GM12878 (cell line): ENCODE data around the gene ARL10. TPM values are rescaled to one million over a fixed set of nuclear protein-coding genes. Genes with fewer than 3 reads are reported as not detected.

ENCODE experiments used
- ATAC-seq: fragments of 200-7000 bp; cut with Tn5 transposase; 3 replicates; pipeline ENCODE4 v1.9.1; 2020; ENCODE audit warnings: mild to moderate bottlenecking, moderate library complexity
- BruUV-seq: library from RNA; stranded (reverse); fragments of 400-500 nt; replicated peaks from 2 replicates; lab custom pipeline; 2021; lab: Mats Ljungman, UMichigan
- CTCF ChIA-PET: fragments of 300-600 bp; sonication (Branson Sonifier 250); formaldehyde crosslinking; extraction: SDS; loops from one replicate; lab custom pipeline; 2021; ENCODE audit warnings: inconsistent platforms; lab: Yijun Ruan, JAX
- POLR2A ChIA-PET: fragments of 350-600 bp; formaldehyde crosslinking; extraction: SDS; loops from one replicate; lab custom pipeline; 2021; ENCODE audit warnings: inconsistent platforms; lab: Charles Lee
- RAD21 ChIA-PET: fragments of 300-600 bp; sonication (Branson Sonifier 250); formaldehyde crosslinking; loops from one replicate; lab custom pipeline; 2023; ENCODE audit warnings: antibody characterized with exemption; ENCODE audit not compliant: unreplicated experiment; lab: Charles Lee
- SMC1A ChIA-PET: fragments of 300-600 bp; sonication (Branson Sonifier 250); formaldehyde crosslinking; loops from one replicate; lab custom pipeline; 2023; ENCODE audit not compliant: unreplicated experiment, uncharacterized antibody; lab: Charles Lee
- DNase-seq: peaks from one replicate; pipeline ENCODE4 v3.0.0-alpha.2; 2011; ENCODE audit warnings: low read depth, low spot score
- FAIRE-seq: peaks from 3 replicates; lab custom pipeline; 2011; peaks lifted over from hg19 to GRCh38; lab: Jason Lieb, UNC
- H2AFZ ChIP-seq: 2 replicates; pipeline ENCODE4 v1.6.0; 2011; ENCODE audit warnings: low read depth, low read length, control low read depth; ENCODE audit not compliant: control insufficient read depth
- H3K27ac ChIP-seq: 2 replicates; pipeline ENCODE4 v1.5.1; 2011; ENCODE audit warnings: control low read depth; ENCODE audit not compliant: control insufficient read depth, insufficient read depth
- H3K27me3 ChIP-seq, 2 experiments: replicated peaks in 1 of 2; 2 replicates each; pipeline versions ENCODE4 v1.6.0 to v1.6.1; 2011; ENCODE audit warnings: low read length in 1 of 2; ENCODE audit not compliant: control insufficient read depth in 2 of 2, insufficient read depth in 2 of 2
- H3K36me3 ChIP-seq, 2 experiments: 2 replicates each; pipeline ENCODE4 v1.5.1; 2011; ENCODE audit warnings: low read length in 1 of 2; ENCODE audit not compliant: control insufficient read depth in 2 of 2, insufficient read depth in 2 of 2
- H3K4me1 ChIP-seq: 2 replicates; pipeline ENCODE4 v1.6.1; 2011; ENCODE audit warnings: mild to moderate bottlenecking, low read length, moderate library complexity, mixed read lengths; ENCODE audit not compliant: control insufficient read depth, insufficient read depth
- H3K4me2 ChIP-seq: 2 replicates; pipeline ENCODE4 v1.6.0; 2011; ENCODE audit warnings: control low read depth; ENCODE audit not compliant: control insufficient read depth, insufficient read depth
- H3K4me3 ChIP-seq: fragments of 200-600 bp; sonication (generic); 2 replicates; pipeline ENCODE4 v1.5.1; 2016
- H3K79me2 ChIP-seq: 2 replicates; pipeline ENCODE4 v1.6.0; 2011; ENCODE audit warnings: low read length; ENCODE audit not compliant: control insufficient read depth, insufficient read depth
- H3K9ac ChIP-seq: 2 replicates; pipeline ENCODE4 v1.8.0; 2011; ENCODE audit warnings: low read length, control low read depth, mixed read lengths; ENCODE audit not compliant: control insufficient read depth, insufficient read depth
- H3K9me3 ChIP-seq: replicated peaks from 3 replicates; pipeline ENCODE4 v1.5.1; 2011; ENCODE audit warnings: mild to moderate bottlenecking, low read length; ENCODE audit not compliant: control insufficient read depth, insufficient read depth
- H4K20me1 ChIP-seq: 2 replicates; pipeline ENCODE4 v1.6.0; 2011; ENCODE audit not compliant: control insufficient read depth, insufficient read depth
- ATF7 ChIP-seq: fragments of 450-650 bp; IDR thresholded peaks from 2 replicates; pipeline ENCODE4 v1.6.1; 2016; ENCODE audit warnings: low read depth, mild to moderate bottlenecking
- ELK1 ChIP-seq: IDR thresholded peaks from 2 replicates; pipeline ENCODE4 v1.6.1; 2012; ENCODE audit warnings: low read depth, low read length, improper control_type of control experiment
- ESRRA ChIP-seq: IDR thresholded peaks from 2 replicates; pipeline ENCODE4 v1.6.1; 2012; ENCODE audit warnings: mild to moderate bottlenecking, low read length, improper control_type of control experiment
- MTA2 ChIP-seq: fragments of 450-650 bp; IDR thresholded peaks from 2 replicates; pipeline ENCODE4 v1.6.1; 2016; ENCODE audit warnings: low read depth, mild to moderate bottlenecking, moderate library complexity
- RUNX3 ChIP-seq: IDR thresholded peaks from 2 replicates; pipeline ENCODE4 v1.6.1; 2012; ENCODE audit warnings: low read length, inconsistent platforms
- SMAD5 ChIP-seq: IDR thresholded peaks from 2 replicates; pipeline ENCODE4 v1.6.1; 2016; ENCODE audit warnings: antibody characterized with exemption, low read depth
- ZBTB40 ChIP-seq: fragments of 450-650 bp; IDR thresholded peaks from 2 replicates; pipeline ENCODE4 v1.6.1; 2016; ENCODE audit warnings: mild to moderate bottlenecking, moderate library complexity, borderline replicate concordance
- WGBS: methylation state at CpG from one replicate; pipeline ENCODE4 v1.1.6; 2016; ENCODE audit warnings: low lambda C conversion rate; ENCODE audit not compliant: insufficient replicate concordance, insufficient coverage; ENCODE audit errors: missing lambda C conversion rate; 5-methylcytosine and 5-hydroxymethylcytosine counted together
- in situ Hi-C: fragments of 300-500 bp; cut with MboI; formaldehyde crosslinking; loops from 9 replicates; pipeline ENCODE4 v1.14.3; 2018; ENCODE audit warnings: mixed read lengths
- intact Hi-C: fragments of 100-400 bp; cut with micrococcal nuclease; formaldehyde crosslinking; loops from one replicate; pipeline ENCODE4 v1.14.2; 2022; ENCODE audit not compliant: unreplicated experiment
- polyA plus RNA-seq, 11 experiments: library from polyadenylated mRNA; depleted of rRNA in 4 of 11; unstranded in 6 of 11; stranded (reverse) in 5 of 11; fragments of >200 nt; fragmentation: Nextera tagmentation in 4 of 11; fragmentation: Illumina TruSeq in 1 of 11; extraction: Ambion mirVana in 4 of 11; extraction: Trizol in 1 of 11; gene quantifications; 1 replicate in 1 of 11; 2 replicates in 10 of 11; pipeline versions ENCODE4 v1.2.1 to v1.2.3, GENCODE V29; 2011 to 2016; ENCODE audit warnings: inconsistent platforms in 2 of 11, missing spikeins in 2 of 11, low read depth in 1 of 11
- total RNA-seq, 4 experiments: library from RNA; depleted of rRNA in 3 of 4; stranded (reverse); fragments of >200 nt in 3 of 4; fragmentation: Illumina TruSeq in 1 of 4; extraction: Trizol in 1 of 4; gene quantifications; 2 replicates each; pipeline versions ENCODE4 v1.2.1 to v1.2.3, GENCODE V29; 2013 to 2021

Gene ARL10
- total and polyA plus RNA-seq, 10 of the 15 experiments (the other 5 are each of a cell fraction or from before 2014, with no cell fraction given), result 0.44 to 6.4 (median 2.4) TPM

- Histone ChIP-seq H3K36me3 (peaks cover 0 to 3% of the 10 kb centered on the region in 2 experiments; a peak in 1 of 4 replicates), H3K79me2 (no peaks in the 10 kb centered on the region), H3K4me2 (no peak overlapping the region), H3K9me3 (no peaks in the 10 kb centered on the region), H2AFZ (no peak overlapping the region), H3K27ac (no peak overlapping the region), H3K27me3 (no peaks in the 10 kb centered on the region), H3K4me1 (no peaks in the 10 kb centered on the region), H3K4me3 (no peak overlapping the region), H3K9ac (no peak overlapping the region), H4K20me1 (no peaks in the 10 kb centered on the region)
- ChIA-PET CTCF (no interaction called here), RAD21 (no interaction called here), SMC1A (no interaction called here), POLR2A (interaction anchor here (0.6 to 1.5 kb wide), 2 partner anchors 12 to 64 kb away, joined by 4 to 5 read pairs; partner anchors contain the start of gene KIAA1191)
- ATAC-seq, result peak; percentile 57
- 48% methylated on average over 7 of the region's 7 CpGs for WGBS
- no peak for DNase-seq
- BruUV-seq, result no TSS peak
- TF ChIP-seq ESRRA, result no peak
- TF ChIP-seq RUNX3, result peak; percentile 20; the same call in 1 of the 2 replicates
- no peak for TF ChIP-seq ELK1
- TF ChIP-seq SMAD5, result no peak
- TF ChIP-seq ZBTB40, result no peak
- TF ChIP-seq ATF7, result no peak
- no peak for TF ChIP-seq MTA2
- FAIRE-seq, result no peak
- intact Hi-C loops, result no loop called here
- in situ Hi-C loops, result no loop called here
Measured at GRCh38 chr5:176373100-176373818, 8.0 kb downstream of the ARL10 start.
